SKM-1 treated with dmso at 0.1 percent for 144 hours (cell line): Measurements from ENCODE around the gene PODNL1.
A peak's percentile ranks its signal among the peaks of the same experiment; 100 is the strongest.

Experiments used
- DNase-seq: peaks from one replicate; lab custom pipeline; 2025; ENCODE audit not compliant: unreplicated experiment; lab: John Stamatoyannopoulos, UW

Gene PODNL1

DNA sequence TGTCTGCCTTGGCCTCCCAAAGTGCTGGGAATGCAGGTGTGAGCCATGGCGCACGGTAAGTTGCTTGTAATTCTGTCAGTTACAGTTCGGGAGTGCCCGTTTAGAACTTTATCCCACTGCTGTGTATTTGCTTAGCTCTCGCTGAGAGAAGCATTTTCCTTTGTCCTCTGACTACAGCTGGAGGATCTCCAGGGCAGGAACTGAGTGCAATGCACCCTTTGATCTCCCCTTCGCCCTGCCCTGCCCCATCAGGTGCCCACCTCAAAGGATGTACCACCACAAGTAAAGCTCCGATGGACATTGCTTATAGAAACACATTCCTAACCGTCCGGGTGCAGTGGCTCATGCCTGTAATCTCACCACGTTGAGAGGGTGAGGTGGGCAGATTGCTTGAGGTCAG lies 38.8 kb downstream of the PODNL1 start:
- no peak for DNase-seq

- DNase-seq = no peak
These were observed 42.0 kb downstream of the PODNL1 start for GRCh38 chr19:13896227-13896626.

DNA sequence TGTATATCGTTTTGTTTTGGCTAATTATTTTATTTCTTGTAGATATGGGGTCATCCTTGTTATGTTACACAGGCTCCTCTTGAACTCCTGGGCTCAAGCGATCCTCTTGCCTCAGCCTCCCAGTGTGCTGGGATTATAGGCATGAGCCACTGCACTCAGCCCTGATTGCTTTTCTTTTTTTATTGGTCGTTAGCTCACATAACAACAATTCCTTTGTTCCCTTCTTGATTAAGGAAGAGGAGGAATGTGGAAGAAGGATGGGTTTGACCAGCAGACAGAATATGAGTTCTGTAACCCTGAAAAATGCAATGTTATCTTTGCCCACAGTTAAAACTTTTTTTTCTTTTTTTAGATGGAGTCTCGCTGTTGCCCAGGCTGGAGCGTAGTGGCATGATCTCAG lies 43.7 kb downstream of the PODNL1 start:
- DNase-seq = no peak

- DNase-seq = no peak
These were observed 45.3 kb downstream of the PODNL1 start for GRCh38 chr19:13892870-13893269.

DNA sequence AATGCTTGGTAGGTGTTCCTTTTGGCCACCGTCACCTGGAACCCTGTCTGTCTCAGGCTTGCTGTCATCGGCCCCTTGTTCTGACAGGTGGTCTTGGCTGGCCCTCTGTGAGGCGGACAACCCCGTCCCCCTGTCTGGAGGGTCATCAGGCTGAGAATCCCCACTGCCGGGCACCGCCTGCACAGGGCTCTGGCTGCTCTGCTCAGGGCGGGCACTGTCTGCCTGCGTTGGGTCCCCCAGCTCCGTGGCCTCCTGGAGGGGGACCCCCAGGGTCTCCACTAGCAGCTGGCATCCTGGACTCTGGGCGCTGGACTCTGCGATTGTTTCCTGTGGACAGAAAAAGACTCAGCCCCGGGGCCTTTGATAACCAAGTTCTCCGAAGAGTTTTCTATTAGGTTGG lies 48.1 kb downstream of the PODNL1 start:
- no peak for DNase-seq

DNA sequence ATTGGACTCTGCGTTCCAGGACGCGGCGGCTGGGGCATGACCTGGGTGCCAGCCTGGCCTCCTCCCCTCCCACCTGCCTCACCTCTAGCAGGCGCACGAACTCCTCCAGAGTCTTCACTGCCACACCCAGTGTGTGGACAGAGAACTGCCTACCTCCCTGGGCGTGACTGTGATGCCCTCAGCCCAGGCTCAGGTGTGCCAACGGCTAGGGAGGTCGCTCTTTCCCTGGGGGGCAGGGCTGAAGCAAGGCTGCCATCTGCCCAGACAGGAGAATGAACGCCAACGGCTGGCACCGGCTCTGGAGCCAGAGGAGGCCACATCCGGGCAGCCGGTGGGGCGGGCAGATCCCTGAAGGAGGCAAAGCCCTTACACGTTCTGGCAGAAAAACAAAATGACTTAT lies 49.9 kb downstream of the PODNL1 start:
- DNase-seq = no peak

DNA sequence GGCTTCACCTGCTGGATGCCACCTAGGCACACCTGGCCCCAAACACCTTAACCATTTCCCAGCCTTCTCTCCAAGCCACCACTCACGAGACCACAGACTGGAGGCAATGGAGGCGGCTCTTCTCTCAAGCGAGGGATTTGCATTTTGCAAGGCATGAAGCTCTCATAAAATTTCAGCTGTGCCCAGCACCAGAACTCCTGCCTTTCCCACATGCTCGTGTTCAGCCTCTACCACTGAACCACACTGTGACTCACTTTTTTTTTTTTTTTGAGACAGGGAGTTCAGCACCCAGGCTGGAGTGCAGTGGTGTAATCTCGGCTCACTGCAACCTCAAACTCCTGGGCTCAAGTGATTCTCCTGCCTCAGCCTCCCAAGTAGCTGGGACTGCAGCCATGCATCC lies 50.7 kb downstream of the PODNL1 start:
- no peak for DNase-seq

- no peak for DNase-seq
These were observed 51.2 kb downstream of the PODNL1 start for GRCh38 chr19:13887018-13887436.

- DNase-seq = no peak
These were observed 52.3 kb downstream of the PODNL1 start for GRCh38 chr19:13885826-13886365.

GRCh38 chr19:13884726-13885591 lies 53.3 kb downstream of the PODNL1 start:
- no peak for DNase-seq

DNA sequence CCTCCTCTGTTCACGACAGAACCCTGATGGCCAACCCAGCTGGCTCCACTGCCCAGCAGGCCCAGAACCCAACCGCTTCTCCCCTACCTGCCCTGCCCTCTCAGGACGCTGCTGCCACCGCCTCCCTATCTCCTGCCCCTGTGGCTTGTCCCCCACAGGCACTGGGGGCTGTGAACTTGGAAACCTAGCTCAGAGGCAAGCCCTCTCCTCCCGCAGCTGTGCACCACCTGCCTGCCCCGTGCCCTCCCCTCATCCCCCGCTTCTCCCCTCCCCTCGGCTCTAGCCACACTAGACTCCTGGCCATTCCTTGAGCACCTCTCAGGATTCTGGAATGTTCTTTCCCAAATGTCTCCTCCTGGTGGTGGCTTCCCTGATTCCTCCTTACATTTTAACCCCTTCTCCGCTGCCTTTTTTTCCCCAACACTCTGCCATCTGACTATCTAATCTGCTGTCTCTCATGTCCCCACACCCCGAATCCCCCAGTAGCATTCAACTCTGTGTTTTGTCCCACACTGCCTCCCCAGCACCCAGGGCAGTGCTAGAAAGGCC lies 54.6 kb downstream of the PODNL1 start:
- DNase-seq = no peak

GRCh38 chr19:13882836-13883235 lies 55.4 kb downstream of the PODNL1 start:
- DNase-seq = no peak

DNA sequence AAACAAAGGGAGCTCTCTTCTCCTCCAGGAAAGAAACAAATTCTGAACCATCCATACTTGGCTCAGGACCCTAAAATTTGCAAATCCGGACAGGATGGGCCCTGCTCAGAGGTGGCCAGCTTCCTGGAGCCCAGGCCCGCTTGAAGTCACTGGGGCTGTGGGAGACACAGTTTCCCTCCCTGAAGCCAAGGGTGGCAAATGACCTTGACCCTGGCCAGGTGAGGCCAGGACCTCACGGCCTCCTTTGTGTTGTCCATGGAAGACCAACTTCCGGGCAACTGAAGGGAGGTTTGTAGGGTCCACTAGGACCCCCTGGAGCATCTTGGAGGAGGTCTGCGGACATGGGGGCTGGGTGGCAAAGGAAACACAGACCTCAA lies 55.8 kb downstream of the PODNL1 start:
- DNase-seq = no peak

- peak; percentile 44 for DNase-seq
These were observed 56.4 kb downstream of the PODNL1 start for GRCh38 chr19:13881692-13882418.

DNA sequence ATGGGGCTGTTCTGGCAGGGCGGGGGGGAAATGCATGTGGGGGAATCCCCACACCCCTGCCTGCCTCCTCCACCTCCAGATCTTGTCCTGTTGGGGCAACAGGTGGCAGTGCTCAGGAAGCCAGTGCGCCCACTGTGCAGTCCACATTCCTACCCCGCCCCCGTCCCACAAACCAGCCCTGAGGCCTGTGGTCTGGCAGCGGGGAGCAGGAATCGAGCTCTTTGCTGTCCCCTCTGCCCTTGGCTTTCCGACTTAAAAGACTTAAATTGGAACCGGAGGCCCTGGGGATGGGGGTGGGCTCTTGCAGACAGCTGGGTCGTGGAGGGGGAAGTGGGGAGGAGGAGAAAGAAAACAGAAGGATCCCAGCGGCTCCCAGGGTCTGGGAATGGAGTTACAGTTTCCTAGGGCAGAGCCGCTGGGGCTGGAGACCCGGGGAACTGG lies 56.9 kb downstream of the PODNL1 start:
- DNase-seq = no peak
